Stimulated activated CD4-positive, alpha-beta T cell treated with anti-CD3 and anti-CD28 coated beads, Interleukin-4, amount 100 ng/mL, for 4 hours (primary cell): Measurements from ENCODE around the gene ACAN.
"Not testable (repeated sequence)": the region's sequence is repeated elsewhere in the genome, so short reads cannot be mapped to it uniquely, and the experiment has no call there.

Experiments
- DNase-seq, 2 experiments: peaks; one replicate each; pipeline ENCODE4 v3.0.0-alpha.2; 2020

Gene ACAN

DNA sequence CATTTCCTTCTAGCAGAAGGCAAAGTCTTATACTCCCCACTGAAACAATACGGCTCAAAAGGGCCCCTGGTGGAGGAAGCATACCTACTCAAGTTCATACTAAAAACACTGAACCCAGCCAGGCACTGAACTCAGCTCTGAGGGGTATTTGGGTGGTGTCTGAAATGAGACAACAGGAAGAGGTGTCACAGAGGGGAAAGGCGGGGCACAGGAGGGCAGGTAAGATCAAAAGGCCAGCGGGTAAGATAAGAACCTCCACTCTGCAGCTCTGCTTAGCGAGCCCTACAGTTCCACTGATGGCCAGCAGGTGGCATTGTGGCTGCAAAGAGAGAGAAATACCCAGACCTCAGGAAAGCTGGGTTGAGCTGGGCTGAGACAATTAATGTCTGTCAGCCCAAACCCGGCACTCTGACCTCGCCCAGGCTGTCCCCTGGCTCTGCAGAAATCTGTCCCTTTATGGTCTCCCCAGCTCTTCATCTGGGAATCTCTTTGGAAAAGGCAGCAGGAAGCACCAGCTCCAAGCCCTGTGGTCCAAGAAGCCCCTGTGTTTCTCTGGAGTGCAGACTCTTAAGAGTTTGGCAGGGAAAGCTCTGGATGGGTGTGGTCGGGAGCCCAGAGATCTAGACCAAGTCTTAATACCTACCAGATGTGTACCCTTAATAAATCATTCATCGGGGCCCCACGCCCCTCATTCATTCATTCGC, 101.5 kb downstream of the ACAN start:
- DNase-seq, result peak; percentile 83 to 91

DNA sequence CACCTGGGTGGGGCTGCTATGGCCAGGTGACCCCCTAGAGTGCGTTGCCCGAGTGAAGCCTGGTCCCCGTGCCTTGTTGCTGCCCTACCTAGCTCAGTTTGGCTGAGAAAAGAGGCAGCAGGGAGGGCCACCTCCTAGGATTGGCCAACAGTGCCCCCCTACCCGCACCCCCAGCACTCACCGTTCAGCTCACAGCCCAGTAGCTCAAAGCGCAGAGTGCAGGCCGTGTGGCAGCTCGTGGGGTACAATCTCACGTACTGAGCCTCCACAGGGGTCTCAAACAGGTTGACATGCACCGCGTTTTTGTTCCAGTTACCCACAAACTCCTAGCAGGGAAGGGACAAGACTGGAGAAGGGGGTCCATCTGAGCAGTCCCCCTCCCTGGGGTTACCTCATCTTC, 102.3 kb downstream of the ACAN start:
- DNase-seq, result no peak

DNA sequence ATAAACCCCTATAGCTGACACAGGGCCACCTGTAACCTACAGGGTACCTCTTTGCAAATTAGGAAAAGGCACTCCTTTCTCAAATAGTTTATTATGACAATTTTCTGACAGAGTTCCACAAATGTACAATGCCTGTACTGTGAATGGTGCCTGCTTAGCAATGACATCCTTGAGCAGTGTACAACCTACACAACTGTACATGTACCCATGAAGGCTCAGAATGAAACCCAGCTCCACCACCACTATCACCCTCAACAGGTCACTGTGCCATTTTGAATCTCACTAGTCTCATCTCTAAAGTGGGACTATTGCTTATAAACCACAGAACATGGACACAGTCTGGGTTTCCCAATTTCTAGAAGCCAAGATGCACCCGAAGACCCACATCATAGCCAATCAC, 102.9 kb downstream of the ACAN start:
- DNase-seq, result no peak

DNA sequence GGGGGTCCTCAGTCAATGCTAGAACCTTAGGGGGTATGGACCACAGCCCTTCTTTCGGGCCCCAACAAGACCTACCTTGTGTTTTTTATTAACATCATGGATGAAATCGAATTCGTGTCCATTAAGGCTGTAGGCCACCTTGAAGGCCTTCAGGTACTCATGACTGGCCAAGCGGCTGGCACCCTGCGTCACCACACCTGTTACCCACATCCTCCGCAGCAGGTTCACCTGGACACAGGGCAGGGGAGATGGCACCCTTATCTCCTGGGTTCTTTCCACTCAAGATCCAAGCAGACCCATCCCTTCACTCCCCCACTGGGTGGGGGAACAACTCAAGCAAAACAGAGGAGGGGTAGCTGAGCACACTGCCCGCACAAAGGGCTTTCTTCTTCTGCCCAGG, 103.3 kb downstream of the ACAN start:
- DNase-seq, result no peak

DNA sequence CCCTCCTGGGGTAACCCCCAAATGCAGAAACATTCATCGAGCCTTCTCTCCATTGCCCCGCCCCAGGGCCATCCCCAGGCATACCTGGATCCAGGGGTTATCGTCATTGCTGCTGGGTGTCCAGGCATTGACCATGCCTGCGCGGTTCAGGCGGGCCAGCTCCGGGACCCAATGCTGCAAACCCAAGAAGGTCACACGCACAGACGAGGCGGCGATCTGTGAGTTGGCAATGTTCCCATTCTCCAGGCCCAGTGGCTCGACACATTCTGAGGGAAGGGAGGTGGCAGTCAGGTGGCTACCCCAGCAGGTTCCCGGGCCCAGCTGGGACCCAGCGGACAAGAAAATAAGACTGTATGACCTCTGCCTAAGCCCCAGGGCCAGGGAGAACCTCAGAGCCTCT, 103.9 kb downstream of the ACAN start:
- no peak for DNase-seq

DNA sequence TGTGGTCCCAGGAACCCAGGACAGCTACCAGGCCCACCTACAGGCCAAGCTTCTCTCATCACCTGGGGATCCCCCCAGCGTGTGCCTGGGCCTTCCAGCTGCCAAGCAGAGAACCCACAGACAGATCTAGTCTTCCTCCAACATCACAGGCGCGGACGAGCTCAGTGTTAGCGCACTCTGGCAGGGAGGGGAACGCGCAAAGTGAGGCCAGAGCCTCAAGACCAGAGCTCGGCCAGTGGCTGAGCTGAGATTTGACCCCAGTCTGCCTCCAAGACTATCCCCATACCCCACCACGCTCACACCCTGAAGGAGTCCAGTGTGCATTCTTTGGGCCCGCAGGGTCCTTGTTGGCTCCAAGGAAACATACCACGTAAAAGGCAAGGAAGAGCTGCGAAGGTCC, 104.9 kb downstream of the ACAN start:
- DNase-seq, result no peak

DNA sequence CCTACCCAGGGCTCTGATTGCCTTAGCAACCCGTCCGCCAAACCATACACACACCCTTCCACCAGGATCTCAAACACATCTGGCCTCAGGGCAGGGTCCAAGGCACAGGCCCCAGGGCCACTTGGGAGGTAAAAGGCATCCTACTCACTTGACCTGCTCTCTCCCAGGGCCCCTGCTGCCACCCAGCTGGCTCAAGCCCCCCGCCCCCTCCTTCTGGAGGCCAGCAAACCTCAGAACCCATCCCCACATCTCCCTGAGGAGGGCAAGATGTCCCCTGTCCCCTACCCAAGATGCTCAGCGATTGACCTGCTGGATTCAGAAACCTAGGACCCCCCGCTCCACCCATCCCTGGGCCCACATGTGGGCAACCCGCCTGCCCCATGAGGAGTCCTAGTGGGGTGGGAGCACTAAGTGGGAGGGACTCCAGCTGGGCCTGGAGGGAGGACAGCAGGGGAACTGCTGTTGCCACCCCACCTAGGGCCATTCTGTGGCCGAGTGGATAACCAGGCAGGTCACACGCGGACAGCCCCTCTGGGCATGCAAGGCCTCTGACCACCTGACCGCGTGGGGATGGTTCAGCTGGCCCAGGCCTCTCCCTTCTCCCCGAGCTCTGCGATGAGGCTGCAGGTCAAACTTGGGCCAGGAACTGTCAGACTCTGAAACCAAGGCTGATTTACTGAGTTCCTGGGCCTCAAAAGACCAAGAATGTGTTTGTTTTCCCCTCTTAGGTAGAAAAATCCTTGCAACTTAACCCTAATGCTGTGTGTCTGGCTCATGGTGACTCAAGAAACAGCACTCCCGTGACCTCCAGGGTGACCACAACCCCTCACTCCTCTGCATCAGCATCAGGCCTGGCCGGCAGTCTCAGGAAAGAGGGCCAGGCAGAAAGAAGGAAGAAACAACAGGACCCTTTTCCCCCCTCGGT, 105.7 kb downstream of the ACAN start:
- DNase-seq, result no peak

DNA sequence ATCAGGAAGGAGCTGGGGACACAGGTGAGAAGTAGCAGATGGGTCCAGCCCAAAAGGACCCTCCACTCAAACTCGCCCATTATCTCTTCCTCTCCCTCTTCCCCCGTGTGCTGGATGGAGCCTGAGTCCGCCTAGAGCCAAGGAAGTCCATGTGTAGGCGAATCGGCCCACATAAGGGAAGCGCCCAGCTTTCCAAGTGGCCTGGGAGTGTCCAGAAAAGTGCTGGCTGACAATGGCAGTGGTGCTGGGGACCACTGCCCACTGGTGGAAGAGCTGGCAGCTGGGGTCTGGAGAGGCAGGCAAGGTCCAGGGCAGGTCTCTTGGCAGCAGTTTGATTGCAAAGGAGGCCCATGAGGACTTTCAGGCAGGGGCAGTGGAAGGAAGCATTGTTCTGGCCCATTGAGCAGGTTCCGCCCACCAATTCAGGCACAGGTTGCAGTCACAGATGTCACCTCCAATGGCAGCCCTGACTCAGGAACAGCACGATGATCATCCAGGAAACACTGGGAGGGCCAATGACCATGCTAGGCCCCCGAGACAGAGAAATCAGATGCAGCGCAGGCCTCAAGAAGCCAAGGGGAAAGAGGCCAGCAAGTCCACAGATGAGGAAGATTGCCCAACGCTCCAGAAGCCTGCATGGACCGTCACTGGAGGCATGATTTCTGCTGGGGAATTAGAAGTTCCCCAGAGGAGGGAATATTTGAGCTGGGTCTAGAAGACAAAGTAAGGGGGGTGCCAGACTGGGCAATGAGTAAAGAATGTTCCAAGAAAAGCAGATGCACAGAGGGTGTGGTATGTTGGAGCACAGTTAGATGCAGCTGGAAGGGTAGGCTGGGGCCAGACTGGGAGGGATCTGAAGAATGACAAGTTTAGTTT, 107.0 kb downstream of the ACAN start:
- no peak for DNase-seq

DNA sequence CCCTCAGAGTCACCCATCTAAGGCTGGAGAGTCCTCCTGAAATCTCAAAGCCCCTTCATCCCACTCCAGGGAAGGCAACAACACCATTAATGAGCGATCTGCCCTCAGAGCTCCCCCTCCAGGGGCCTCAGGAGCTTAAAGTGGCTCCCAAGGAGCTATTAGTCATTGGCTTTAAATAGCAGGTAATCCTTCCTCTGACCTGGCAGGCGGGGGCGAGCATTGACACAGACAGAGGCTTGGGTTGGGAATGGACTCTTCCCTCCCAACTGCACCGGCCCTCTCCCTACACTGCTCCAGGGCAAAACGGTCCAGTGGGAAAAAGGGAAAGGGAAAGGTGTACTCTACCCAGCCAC, 108.5 kb downstream of the ACAN start:
- DNase-seq, result no peak

DNA sequence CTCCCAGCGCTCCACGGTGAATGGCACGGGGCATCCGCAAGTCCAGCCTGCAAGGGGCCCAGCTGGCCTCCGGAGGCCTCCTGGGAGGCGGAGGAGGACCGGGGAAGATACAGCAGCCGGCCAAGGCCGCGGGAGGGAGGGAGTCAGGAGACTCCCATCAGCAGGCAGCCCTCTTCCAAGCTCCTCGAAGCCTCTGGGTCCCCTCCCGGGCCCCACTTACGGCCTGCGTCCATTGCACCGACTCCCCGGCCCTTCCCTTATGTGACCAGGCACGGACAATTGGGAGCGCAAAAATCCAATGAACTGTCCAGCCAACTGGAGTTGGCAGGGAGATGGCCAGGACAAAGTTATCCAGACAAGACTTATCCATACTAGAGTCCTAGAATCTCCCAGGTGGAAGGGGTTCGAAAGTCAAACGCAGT, 109.3 kb downstream of the ACAN start:
- no peak for DNase-seq

DNA sequence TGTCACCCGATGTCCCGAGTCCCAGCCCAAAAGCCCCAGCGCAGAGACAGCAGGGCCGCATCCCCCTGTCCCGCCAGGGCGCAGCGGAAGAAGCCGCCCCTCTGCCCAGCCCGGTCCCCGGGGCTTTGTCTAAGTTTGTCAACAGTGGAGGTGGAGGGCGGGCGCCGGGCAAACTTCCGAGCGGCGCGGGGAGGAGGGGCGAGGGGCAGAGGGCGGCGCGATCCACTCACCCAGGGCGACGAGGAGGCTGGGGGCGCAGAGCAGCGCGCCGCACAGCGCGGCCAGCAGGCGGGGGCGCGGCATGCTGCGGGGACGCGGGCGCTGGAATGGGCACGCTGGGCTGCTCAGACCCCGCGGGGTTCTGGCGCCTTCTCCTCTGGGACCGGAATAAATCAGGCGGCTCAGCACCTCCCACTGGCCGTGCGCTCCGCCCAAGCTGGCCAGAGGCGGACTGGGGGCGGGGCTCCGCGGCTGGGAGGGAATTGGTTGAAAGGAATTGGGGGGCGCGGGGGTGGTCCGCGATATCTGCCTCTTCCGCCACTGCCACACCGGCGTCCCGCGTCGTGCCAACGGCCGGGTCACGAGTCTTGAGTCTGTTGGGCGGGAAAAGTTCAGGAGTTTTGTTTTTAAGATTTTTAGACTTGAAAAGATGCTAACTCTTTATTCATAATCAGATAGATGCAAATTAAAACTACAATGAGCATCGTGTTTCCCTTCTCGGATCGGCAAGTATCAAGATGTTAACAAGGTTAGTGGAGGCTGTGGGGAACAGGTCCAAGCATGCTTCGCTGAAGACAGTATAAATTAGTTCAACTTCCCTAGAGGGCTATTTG, 110.0 kb downstream of the ACAN start, which contains the start of gene MFGE8:
TSS of gene MFGE8 (minus strand) at position 363 of the 833 bp plus-strand sequence. CDS start at position 303, 60 bp downstream.
- peak; percentile 58 to 68 for DNase-seq

DNA sequence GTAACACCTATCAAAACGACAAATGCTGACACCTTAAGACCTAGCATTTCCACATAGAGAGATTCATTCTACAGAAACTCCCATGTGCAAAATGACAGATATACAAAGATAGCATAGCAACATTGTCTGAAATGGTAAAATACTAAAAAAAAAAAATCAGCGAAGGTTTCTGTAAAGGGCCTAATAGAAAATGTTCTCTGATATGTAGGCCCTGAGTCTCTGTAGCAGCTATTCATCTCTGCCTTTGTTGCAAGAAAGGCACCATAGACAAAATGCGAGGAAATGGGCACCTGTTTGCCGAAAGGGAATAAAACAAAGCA, 110.6 kb downstream of the ACAN start:
- DNase-seq, result no peak

DNA sequence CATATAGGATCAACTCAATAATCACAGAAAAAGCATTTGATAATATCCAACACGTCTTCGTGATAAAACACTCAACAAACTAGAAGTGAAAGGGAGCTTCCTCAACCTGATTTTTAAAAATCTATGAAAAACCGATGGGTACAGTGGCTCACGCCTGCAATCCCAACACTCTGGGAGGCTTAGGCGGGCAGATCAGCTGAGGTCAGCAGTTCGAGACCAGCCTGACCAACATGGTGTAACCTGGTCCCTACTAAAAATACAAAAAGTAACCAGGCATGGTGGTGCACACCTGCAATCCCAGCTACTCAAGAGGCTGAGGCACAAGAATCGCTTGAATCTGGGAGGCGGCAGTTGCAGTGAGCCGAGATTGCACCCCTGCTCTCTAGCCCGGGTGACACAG, 112.1 kb downstream of the ACAN start:
- DNase-seq, result no peak

DNA sequence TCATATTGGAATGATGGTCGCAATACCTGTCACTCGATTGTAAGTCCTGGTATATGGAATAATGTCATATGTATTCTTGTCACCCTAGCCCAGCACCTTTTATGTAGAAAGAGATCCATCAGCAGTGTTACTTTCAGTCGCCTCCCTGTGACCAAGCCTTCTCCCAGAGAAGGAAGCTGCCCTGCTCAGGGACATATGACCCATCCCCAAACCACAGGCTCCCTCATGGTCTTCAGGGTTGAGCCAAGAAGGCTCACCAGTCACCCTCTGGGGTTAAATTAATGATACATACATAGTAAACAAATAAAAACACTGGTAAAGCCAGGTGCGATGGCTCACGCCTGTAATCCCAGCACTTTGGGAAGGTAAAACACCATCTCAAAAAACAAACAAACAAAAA, 114.5 kb downstream of the ACAN start:
- no peak for DNase-seq

DNA sequence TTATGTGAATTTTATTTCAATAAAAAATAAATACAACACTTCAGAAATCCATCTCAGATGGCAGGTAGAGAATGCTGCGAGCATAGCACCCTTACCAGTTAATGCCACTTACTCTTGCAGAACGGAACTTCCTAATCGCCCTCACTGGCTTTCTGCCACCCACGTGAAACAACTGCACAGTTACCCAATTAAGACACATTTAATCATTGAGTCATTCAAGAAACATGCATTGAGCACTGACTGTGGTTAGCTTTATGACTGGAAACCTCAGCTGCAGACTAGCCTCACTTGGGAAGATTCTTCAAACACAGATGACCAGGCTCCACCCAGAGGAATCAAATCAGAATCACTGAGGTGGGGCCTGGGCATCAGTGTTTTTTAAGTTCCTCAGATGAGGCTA, 115.5 kb downstream of the ACAN start:
- no peak for DNase-seq

DNA sequence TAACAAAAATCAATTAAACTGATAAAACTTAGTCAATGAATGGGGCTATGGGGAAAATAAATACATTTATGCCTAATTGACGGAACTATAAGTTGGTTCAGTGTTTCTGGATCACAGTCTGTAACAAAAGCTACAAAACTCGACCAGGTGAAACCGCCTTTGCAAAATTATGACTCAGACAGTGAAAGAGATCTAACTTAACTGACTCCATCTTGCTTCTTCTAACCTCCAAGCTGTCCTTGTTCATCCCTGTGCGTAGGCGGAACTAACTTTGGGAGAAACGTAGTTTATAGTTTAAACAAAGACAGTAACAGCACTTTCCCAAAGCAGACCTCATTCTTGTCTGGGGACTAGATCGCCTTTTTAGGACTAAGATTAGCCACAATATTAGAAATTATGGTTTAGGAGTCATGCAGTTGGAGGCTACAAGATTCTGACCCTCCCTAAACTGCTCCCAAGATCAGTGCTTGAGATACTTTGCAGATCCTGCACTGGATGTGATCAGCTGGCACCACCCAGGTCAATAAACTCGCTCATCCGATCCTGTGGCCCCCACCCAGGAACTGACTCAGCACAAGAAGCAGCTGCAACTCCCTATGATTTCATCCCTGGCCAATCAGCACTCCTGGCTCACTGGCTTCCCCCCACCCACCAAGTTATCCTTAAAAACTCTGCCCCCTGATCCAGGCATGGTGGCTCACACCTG, 117.1 kb downstream of the ACAN start:
- no peak for DNase-seq

DNA sequence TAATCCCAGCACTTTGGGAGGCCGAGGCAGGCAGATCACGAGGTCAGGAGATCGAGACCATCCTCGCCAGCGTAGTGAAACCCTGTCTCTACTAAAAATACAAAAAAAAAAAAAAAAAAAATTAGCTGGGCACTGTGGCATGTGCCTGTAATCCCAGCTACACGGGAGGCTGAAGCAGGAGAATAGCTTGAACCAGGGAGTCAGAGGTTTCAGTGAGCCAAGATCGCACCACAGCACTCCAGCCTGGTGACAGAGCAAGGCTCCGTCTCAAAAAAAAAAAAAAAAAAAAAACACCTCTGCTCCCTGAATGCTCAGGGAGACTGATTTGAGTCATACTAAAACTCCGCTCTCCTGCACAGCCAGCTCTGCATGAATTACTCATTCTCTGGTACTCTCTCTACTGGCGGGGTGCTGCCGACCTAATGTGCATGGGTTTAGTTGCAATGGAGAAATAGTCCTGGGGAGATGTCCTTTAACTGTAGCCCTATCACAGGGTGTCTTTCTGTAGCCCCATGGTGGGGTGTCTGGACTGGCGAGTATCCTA, 117.7 kb downstream of the ACAN start:
- DNase-seq, result not testable (repeated sequence)
